Measurements from ENCODE around the gene CIDEA.

Gene CIDEA

GRCh38 chr18:12307701-12308385, 53.7 kb downstream of the CIDEA start, which contains the start of gene TUBB6:
Gene TUBB6 (plus strand): TSS chr18:12308241. CDS start chr18:12308293, 52 bp downstream.
- Mint-ChIP-seq H3K4me3 (peak within 1 kb of the TSS; percentile 84), H3K27me3 (ENCODE audit: low read depth, poor library complexity) (peaks cover 49% of the 10 kb centered on the region), H3K27ac (no peak within 1 kb of the TSS), H3K9me3 (peaks cover 30% of the 10 kb centered on the region), H3K36me3 (ENCODE audit: low read depth) (peaks cover 32% of the 10 kb centered on the region), H3K4me1 (peaks cover 40% of the 10 kb centered on the region)
- TF ChIP-seq CTCF (IDR thresholded peaks at IDR 0.05), result no peak
- DNase-seq, result peak; percentile 76

GRCh38 chr18:12308386-12309100, 54.4 kb downstream of the CIDEA start:
- peak overlapping the region; percentile 82 for H3K4me3 Mint-ChIP-seq
- H3K36me3 Mint-ChIP-seq (ENCODE audit: low read depth), result peaks cover 39% of the 10 kb centered on the region
- H3K9me3 Mint-ChIP-seq, result peaks cover 36% of the 10 kb centered on the region
- peaks cover 49% of the 10 kb centered on the region for H3K27me3 Mint-ChIP-seq (ENCODE audit: low read depth, poor library complexity)
- H3K27ac Mint-ChIP-seq, result no peak overlapping the region
- peaks cover 40% of the 10 kb centered on the region for H3K4me1 Mint-ChIP-seq
- DNase-seq, result peak; percentile 74
- TF ChIP-seq CTCF (IDR thresholded peaks at IDR 0.05), result no peak

GRCh38 chr18:12309683-12310198, 55.6 kb downstream of the CIDEA start:
- no peak for DNase-seq
- Mint-ChIP-seq H3K4me3 (peak overlapping the region; percentile 82), H3K36me3 (ENCODE audit: low read depth) (peaks cover 47% of the 10 kb centered on the region), H3K9me3 (peaks cover 37% of the 10 kb centered on the region), H3K27ac (no peak overlapping the region), H3K27me3 (ENCODE audit: low read depth, poor library complexity) (peaks cover 42% of the 10 kb centered on the region), H3K4me1 (peaks cover 31% of the 10 kb centered on the region)
- TF ChIP-seq CTCF (IDR thresholded peaks at IDR 0.05), result no peak

GRCh38 chr18:12310762-12311161, 56.6 kb downstream of the CIDEA start:
- peaks cover 33% of the 10 kb centered on the region for H3K27me3 Mint-ChIP-seq (ENCODE audit: low read depth, poor library complexity)

GRCh38 chr18:12312976-12313375, 58.8 kb downstream of the CIDEA start:
- Mint-ChIP-seq H3K27me3 (ENCODE audit: low read depth, poor library complexity) (peaks cover 14% of the 10 kb centered on the region), H3K27ac (no peak overlapping the region), H3K36me3 (ENCODE audit: low read depth) (peaks cover 59% of the 10 kb centered on the region), H3K4me1 (peaks cover 7% of the 10 kb centered on the region), H3K9me3 (peaks cover 37% of the 10 kb centered on the region), H3K4me3 (no peak overlapping the region)
- TF ChIP-seq CTCF (IDR thresholded peaks at IDR 0.05), result no peak
- no peak for DNase-seq

More at GRCh38 chr18:12310762-12311161, 56.6 kb downstream of the CIDEA start:
- DNase-seq, result no peak
- Mint-ChIP-seq H3K36me3 (ENCODE audit: low read depth) (peaks cover 52% of the 10 kb centered on the region), H3K9me3 (peaks cover 37% of the 10 kb centered on the region), H3K27ac (no peak overlapping the region), H3K4me3 (no peak overlapping the region), H3K4me1 (peaks cover 24% of the 10 kb centered on the region)
- no peak for TF ChIP-seq CTCF (IDR thresholded peaks at IDR 0.05)

Measured in nephron progenitor cell (in vitro differentiated cells).